Prostate gland (tissue), 2 donors: Measurements from ENCODE around the gene TIAM2.

Experiments used
- POLR2A ChIP-seq: fragments of 450-650 bp; IDR thresholded peaks from one replicate; pipeline ENCODE4 v1.6.1; 2016; ENCODE audit warnings: antibody characterized with exemption, mild to moderate bottlenecking
- POLR2AphosphoS5 ChIP-seq: sonication (generic); formaldehyde crosslinking; IDR thresholded peaks from one replicate; pipeline ENCODE4 v1.6.1; 2017; ENCODE audit warnings: antibody characterized with exemption
- TF ChIP-seq, protein P1 (sequence below), 4 experiments: fragments of 200-600 bp in 2 of 4; fragments of 450-650 bp in 2 of 4; sonication (generic) in 2 of 4; IDR thresholded peaks; 1 replicate in 3 of 4; 2 replicates in 1 of 4; pipeline ENCODE4 v1.5.1; 2016 to 2019; ENCODE audit warnings: antibody characterized with exemption in 4 of 4, mild to moderate bottlenecking in 2 of 4, moderate library complexity in 2 of 4

DNA sequence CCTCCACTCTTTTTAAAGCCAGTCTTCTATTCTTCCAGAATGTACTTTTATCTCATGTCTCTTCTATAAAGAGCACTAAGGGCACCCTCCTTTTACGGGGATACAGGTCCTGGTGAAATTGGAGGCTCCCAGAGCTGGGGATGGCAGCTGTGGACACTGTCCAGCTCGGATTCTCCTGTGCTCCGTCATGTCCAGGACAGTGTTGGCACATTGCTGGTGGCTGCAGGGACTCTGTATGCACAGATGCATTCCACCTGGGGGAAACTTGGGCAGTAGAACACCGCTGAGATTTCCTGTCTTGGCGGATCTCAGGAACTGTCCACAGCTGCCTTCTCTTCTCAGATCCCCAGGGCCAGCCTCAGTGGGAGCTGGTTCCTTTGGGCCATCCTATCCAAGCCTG is 212.1 kb downstream of the TIAM2 start:
- TF ChIP-seq, protein P1, sequence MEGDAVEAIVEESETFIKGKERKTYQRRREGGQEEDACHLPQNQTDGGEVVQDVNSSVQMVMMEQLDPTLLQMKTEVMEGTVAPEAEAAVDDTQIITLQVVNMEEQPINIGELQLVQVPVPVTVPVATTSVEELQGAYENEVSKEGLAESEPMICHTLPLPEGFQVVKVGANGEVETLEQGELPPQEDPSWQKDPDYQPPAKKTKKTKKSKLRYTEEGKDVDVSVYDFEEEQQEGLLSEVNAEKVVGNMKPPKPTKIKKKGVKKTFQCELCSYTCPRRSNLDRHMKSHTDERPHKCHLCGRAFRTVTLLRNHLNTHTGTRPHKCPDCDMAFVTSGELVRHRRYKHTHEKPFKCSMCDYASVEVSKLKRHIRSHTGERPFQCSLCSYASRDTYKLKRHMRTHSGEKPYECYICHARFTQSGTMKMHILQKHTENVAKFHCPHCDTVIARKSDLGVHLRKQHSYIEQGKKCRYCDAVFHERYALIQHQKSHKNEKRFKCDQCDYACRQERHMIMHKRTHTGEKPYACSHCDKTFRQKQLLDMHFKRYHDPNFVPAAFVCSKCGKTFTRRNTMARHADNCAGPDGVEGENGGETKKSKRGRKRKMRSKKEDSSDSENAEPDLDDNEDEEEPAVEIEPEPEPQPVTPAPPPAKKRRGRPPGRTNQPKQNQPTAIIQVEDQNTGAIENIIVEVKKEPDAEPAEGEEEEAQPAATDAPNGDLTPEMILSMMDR (IDR thresholded peaks at IDR 0.05) = no peak
- TF ChIP-seq POLR2AphosphoS5 (no peak), POLR2A (no peak)
